K562 (cell line): ENCODE data around the gene TP53BP2. TPM values are rescaled to one million over a fixed set of nuclear protein-coding genes. Genes with fewer than 3 reads are reported as not detected.

ENCODE experiments used
- CHD4 ChIP-seq: fragments of 200-600 bp; sonication (generic); IDR thresholded peaks from 3 replicates; pipeline ENCODE4 v1.6.1; 2012; ENCODE audit warnings: low read depth, mild to moderate bottlenecking, mixed read lengths, low read length, inconsistent platforms; ENCODE audit not compliant: insufficient read depth, insufficient replicate concordance, poor library complexity, severe bottlenecking
- CTCF ChIP-seq, 3 experiments: IDR thresholded peaks in 2 of 3; conservative IDR thresholded peaks in 1 of 3; 2 replicates each; pipeline ENCODE4 v1.5.1; 2011 to 2012; ENCODE audit warnings: low read length in 3 of 3, mild to moderate bottlenecking in 3 of 3, control low read depth in 2 of 3, improper control_type of control experiment in 1 of 3, inconsistent platforms in 1 of 3, low read depth in 1 of 3, mixed read lengths in 1 of 3, moderate library complexity in 1 of 3; ENCODE audit not compliant: insufficient read depth in 2 of 3
- GATAD2B ChIP-seq: fragments of 450-650 bp; IDR thresholded peaks from 2 replicates; pipeline ENCODE4 v1.6.1; 2017; ENCODE audit warnings: mild to moderate bottlenecking, borderline replicate concordance
- HDAC1 ChIP-seq, 2 experiments: fragments of 450-650 bp; IDR thresholded peaks; 2 replicates each; pipeline ENCODE4 v1.6.1; 2016 to 2017; ENCODE audit warnings: inconsistent platforms in 1 of 2, mild to moderate bottlenecking in 1 of 2, moderate library complexity in 1 of 2
- HDAC3 ChIP-seq: fragments of 450-650 bp; IDR thresholded peaks from 2 replicates; pipeline ENCODE4 v1.6.1; 2018; ENCODE audit warnings: borderline replicate concordance, mild to moderate bottlenecking, moderate library complexity; ENCODE audit not compliant: partially characterized antibody
- IFI16 ChIP-seq: fragments of 250-450 bp; sonication (Bioruptor Pico); IDR thresholded peaks from 2 replicates; pipeline ENCODE4 v2.1.2; 2022; ENCODE audit warnings: mild to moderate bottlenecking, inconsistent platforms
- MCM3 ChIP-seq: fragments of 450-650 bp; IDR thresholded peaks from 2 replicates; pipeline ENCODE4 v1.6.1; 2016
- MTA2 ChIP-seq: fragments of 450-650 bp; IDR thresholded peaks from 2 replicates; pipeline ENCODE4 v1.6.1; 2016; ENCODE audit warnings: low read depth
- NELFE ChIP-seq: IDR thresholded peaks from 2 replicates; pipeline ENCODE4 v1.6.1; 2011; ENCODE audit warnings: mild to moderate bottlenecking; ENCODE audit not compliant: insufficient read depth, insufficient read length
- NFXL1 ChIP-seq: fragments of 450-650 bp; formaldehyde crosslinking; IDR thresholded peaks from 2 replicates; pipeline ENCODE4 v1.4.0; 2021; ENCODE audit warnings: mild to moderate bottlenecking
- NR4A1 ChIP-seq, 2 experiments: fragments of 250-450 bp in 1 of 2; fragments of 450-650 bp in 1 of 2; sonication (Bioruptor Pico) in 1 of 2; IDR thresholded peaks; 2 replicates each; pipeline versions ENCODE4 v1.4.0 to v1.6.1; 2016 to 2020; ENCODE audit warnings: mild to moderate bottlenecking in 2 of 2, missing compliant biosample characterization in 1 of 2, missing genetic modification characterization in 1 of 2, moderate library complexity in 1 of 2
- RBM34 ChIP-seq: fragments of 200-400 bp; formaldehyde crosslinking; IDR thresholded peaks from 2 replicates; pipeline ENCODE4 v1.6.1; 2018; ENCODE audit warnings: low read length, borderline replicate concordance; ENCODE audit not compliant: insufficient read depth
- SOX6 ChIP-seq: fragments of 450-650 bp; IDR thresholded peaks from 2 replicates; pipeline ENCODE4 v1.6.1; 2014; ENCODE audit warnings: mild to moderate bottlenecking
- TSC22D4 ChIP-seq: fragments of 450-650 bp; IDR thresholded peaks from 2 replicates; pipeline ENCODE4 v1.6.1; 2016; ENCODE audit warnings: missing genetic modification characterization, missing biosample characterization, control low read depth
- UBTF ChIP-seq, 2 experiments: IDR thresholded peaks; 2 replicates each; pipeline ENCODE4 v1.6.1; 2012; ENCODE audit warnings: improper control_type of control experiment in 2 of 2, low read depth in 2 of 2, low read length in 2 of 2, borderline replicate concordance in 1 of 2
- ZHX1 ChIP-seq: fragments of 150-350 bp; conservative IDR thresholded peaks from 2 replicates; pipeline ENCODE4 v1.6.1; 2014; ENCODE audit warnings: low read length
- ZNF324 ChIP-seq: fragments of 250-450 bp; sonication (Bioruptor Pico); IDR thresholded peaks from 2 replicates; pipeline ENCODE4 v1.4.0; 2020; ENCODE audit warnings: mild to moderate bottlenecking
- ZNF408 ChIP-seq: fragments of 250-450 bp; sonication (Bioruptor Pico); IDR thresholded peaks from 2 replicates; pipeline ENCODE4 v1.4.0; 2020; ENCODE audit warnings: low read depth, mild to moderate bottlenecking, moderate library complexity
- ZNF445 ChIP-seq: fragments of 250-450 bp; sonication (Bioruptor Pico); IDR thresholded peaks from 2 replicates; pipeline ENCODE4 v1.4.0; 2020; ENCODE audit warnings: low read depth, mild to moderate bottlenecking, moderate library complexity
- ZNF668 ChIP-seq: fragments of 250-450 bp; sonication (Bioruptor Pico); IDR thresholded peaks from 2 replicates; pipeline ENCODE4 v1.8.0; 2022; ENCODE audit warnings: mild to moderate bottlenecking, inconsistent platforms
- ZNF699 ChIP-seq: fragments of 250-450 bp; sonication (Bioruptor Pico); IDR thresholded peaks from 2 replicates; pipeline ENCODE4 v1.8.0; 2021; ENCODE audit warnings: mild to moderate bottlenecking, moderate library complexity; ENCODE audit not compliant: insufficient replicate concordance
- polyA plus RNA-seq, 8 experiments: library from polyadenylated mRNA; depleted of rRNA in 4 of 8; stranded (reverse) in 5 of 8; unstranded in 3 of 8; fragments of >200 nt; fragmentation: Nextera tagmentation in 2 of 8; fragmentation: Illumina TruSeq in 1 of 8; extraction: Ambion mirVana in 2 of 8; extraction: Trizol in 1 of 8; gene quantifications; 2 replicates each; pipeline versions ENCODE4 v1.2.1 to v1.2.3, GENCODE V29; 2011 to 2014; ENCODE audit warnings: inconsistent platforms in 1 of 8, missing spikeins in 1 of 8
- total RNA-seq, 7 experiments: library from RNA; depleted of rRNA in 6 of 7; stranded (reverse); fragments of >200 nt in 6 of 7; fragmentation: Illumina TruSeq in 2 of 7; extraction: Trizol in 2 of 7; gene quantifications; 2 replicates each; pipeline versions ENCODE4 v1.2.1 to v1.2.3, GENCODE V29; 2011 to 2021; ENCODE audit warnings: low replicate concordance in 1 of 7

Gene TP53BP2
- total and polyA plus RNA-seq, 9 of the 15 experiments (the other 6 are each of a cell fraction or from before 2014, with no cell fraction given): 17.0 to 69.6 (median 40.1) TPM

GRCh38 chr1:223847781-223848345, 2.1 kb upstream of the TP53BP2 start (continued):
- TF ChIP-seq IFI16 (peak; percentile 46; the same call in 1 of the 2 replicates), ZNF445 (CRISPR knock-in tag) (no peak), MCM3 (no peak), NR4A1 (CRISPR knock-in tag; IDR thresholded peaks at IDR 0.05) (no peak), NR4A1 (tag; IDR thresholded peaks at IDR 0.05) (peak; percentile 70; the same call in 1 of the 2 replicates), ZNF324 (CRISPR knock-in tag) (no peak), NFXL1 (CRISPR knock-in tag) (0 out of 2 replicates have a peak, but pooled peaks have one; percentile 23), NELFE (no peak), ZNF408 (no peak), HDAC1 (IDR thresholded peaks at IDR 0.05) (peak in 1 of 2 experiments; percentile 55; a peak in 1 of 4 replicates), TSC22D4 (no peak), HDAC3 (peak; percentile 13), SOX6 (peak; percentile 74), ZNF699 (CRISPR knock-in tag) (no peak), CTCF (IDR thresholded peaks at IDR 0.05 in 2 of 3, conservative IDR thresholded peaks at IDR 0.05 in 1 of 3; ENCODE audit: insufficient read depth in 2 of 3, low read depth in 1 of 3, low read length in 3 of 3) (no peak), ZNF668 (no peak), MTA2 (peak; percentile 57; the same call in 1 of the 2 replicates), CHD4 (no peak), ZHX1 (no peak), RBM34 (no peak), GATAD2B (peak; percentile 44; the same call in 1 of the 2 replicates), UBTF (IDR thresholded peaks at IDR 0.05; ENCODE audit: borderline replicate concordance in 1 of 2, low read depth in 2 of 2, low read length in 2 of 2) (no peak)
